Body of pancreas (tissue), 4 donors: ENCODE results near the gene MCEE. TPM values are rescaled to one million over a fixed set of nuclear protein-coding genes. Genes with fewer than 3 reads are reported as not detected.
"Not testable (repeated sequence)": the region's sequence is repeated elsewhere in the genome, so short reads cannot be mapped to it uniquely, and the experiment has no call there.

Source experiments
- ATAC-seq: fragments of 150-250 bp; one replicate; pipeline ENCODE4 v1.9.1; 2016
- DNase-seq, 4 donors: peaks; one replicate each; pipeline ENCODE4 v3.0.0-alpha.2; 2019
- H3K27ac ChIP-seq, 4 donors: fragments of 200-600 bp; sonication (generic); 1 replicate in 3 of 4; 2 replicates in 1 of 4; pipeline versions ENCODE4 v1.5.1 to v1.6.1; 2016 to 2019; ENCODE audit warnings: mild to moderate bottlenecking in 1 of 4, mixed read lengths in 1 of 4, moderate library complexity in 1 of 4
- H3K27me3 ChIP-seq, 2 donors: fragments of 200-600 bp; sonication (generic); one replicate each; pipeline ENCODE4 v1.6.0; 2016; ENCODE audit warnings: mild to moderate bottlenecking in 1 of 2
- H3K36me3 ChIP-seq, 2 donors: fragments of 200-600 bp; sonication (generic); replicated peaks in 1 of 2; 2 replicates each; pipeline ENCODE4 v1.5.1; 2016; ENCODE audit warnings: low read depth in 2 of 2; ENCODE audit not compliant: insufficient read depth in 1 of 2
- H3K4me1 ChIP-seq: fragments of 200-600 bp; sonication (generic); one replicate; pipeline ENCODE4 v1.6.0; 2016
- H3K4me3 ChIP-seq, 2 donors: fragments of 200-600 bp; sonication (generic); 1 replicate in 1 of 2; 2 replicates in 1 of 2; pipeline ENCODE4 v1.5.1; 2016 to 2019
- H3K9me3 ChIP-seq, 3 donors: fragments of 200-600 bp; sonication (generic); 1 replicate in 2 of 3; 2 replicates in 1 of 3; pipeline ENCODE4 v1.5.1; 2016
- CTCF ChIP-seq, 7 experiments: fragments of 450-650 bp in 4 of 7; fragments of 200-600 bp in 3 of 7; sonication (generic) in 3 of 7; IDR thresholded peaks; one replicate each; pipeline ENCODE4 v1.5.1; 2016 to 2019; ENCODE audit warnings: antibody characterized with exemption in 7 of 7
- POLR2A ChIP-seq, 3 donors: fragments of 450-650 bp; IDR thresholded peaks; one replicate each; pipeline ENCODE4 v1.6.1; 2016; ENCODE audit warnings: antibody characterized with exemption in 3 of 3, mild to moderate bottlenecking in 2 of 3
- WGBS, 2 donors: methylation state at CpG; one replicate each; pipeline ENCODE4 v1.1.5; 2017; 5-methylcytosine and 5-hydroxymethylcytosine counted together
- intact Hi-C: fragments of 100-400 bp; cut with DNase I; formaldehyde crosslinking; loops from one replicate; pipeline ENCODE4 v1.15.1; 2023
- total RNA-seq, 2 donors: library from RNA; depleted of rRNA; stranded (reverse); fragments of >200 nt; gene quantifications; one replicate each; pipeline ENCODE4 v1.1.0, GENCODE V29; 2016

Gene MCEE
- total RNA-seq, 2 donors from 2014 or later, result 10.1 to 24.7 TPM

GRCh38 chr2:71102981-71103681, 26.9 kb downstream of the MCEE start:
- intact Hi-C loops, result no loop called here
- TF ChIP-seq CTCF (IDR thresholded peaks at IDR 0.05) (no peak), POLR2A (IDR thresholded peaks at IDR 0.05) (no peak)
- DNase-seq (no peak), ATAC-seq (no peak)
- Histone ChIP-seq H3K27me3 (no peaks in the 10 kb centered on the region), H3K36me3 (no peaks in the 10 kb centered on the region), H3K4me3 (no peak overlapping the region), H3K4me1 (no peaks in the 10 kb centered on the region), H3K27ac (no peak overlapping the region), H3K9me3 (no peaks in the 10 kb centered on the region)
- 50 to 51% methylated on average over 6 of the region's 6 CpGs for WGBS, 2 donors

GRCh38 chr2:71101656-71102055, 28.4 kb downstream of the MCEE start:
- TF ChIP-seq POLR2A (IDR thresholded peaks at IDR 0.05), result no peak
- TF ChIP-seq CTCF (IDR thresholded peaks at IDR 0.05), result no peak
- H3K4me3 ChIP-seq, result no peak overlapping the region
- 31 to 53% methylated on average over 2 of the region's 2 CpGs for WGBS, 2 donors
- ATAC-seq (no peak), DNase-seq (peak in 1 of 4 donors; percentile 10)
- no peaks in the 10 kb centered on the region for H3K36me3 ChIP-seq
- H3K27me3 ChIP-seq, result no peaks in the 10 kb centered on the region
- intact Hi-C loops, result no loop called here
- no peaks in the 10 kb centered on the region for H3K4me1 ChIP-seq
- no peaks in the 10 kb centered on the region for H3K9me3 ChIP-seq
- H3K27ac ChIP-seq, result no peak overlapping the region

- Histone ChIP-seq H3K27ac (no peak overlapping the region), H3K36me3 (no peaks in the 10 kb centered on the region), H3K9me3 (no peaks in the 10 kb centered on the region), H3K4me1 (no peaks in the 10 kb centered on the region), H3K4me3 (no peak overlapping the region), H3K27me3 (no peaks in the 10 kb centered on the region)
- intact Hi-C loops, result no loop called here
- peak; percentile 90 for ATAC-seq
- 2 to 6% methylated on average over 3 of the region's 3 CpGs for WGBS, 2 donors
- peak; percentile 69 to 81 (median 72) for DNase-seq
- TF ChIP-seq CTCF (IDR thresholded peaks at IDR 0.05) (peak; percentile 64 to 75 (median 72)), POLR2A (IDR thresholded peaks at IDR 0.05) (no peak)
Measured at GRCh38 chr2:71100195-71100964, 29.6 kb downstream of the MCEE start.

- DNase-seq, H3K4me1 ChIP-seq, ATAC-seq, H3K4me3 ChIP-seq, intact Hi-C loops, H3K27me3 ChIP-seq, H3K9me3 ChIP-seq, H3K27ac ChIP-seq, H3K36me3 ChIP-seq: not testable (repeated sequence)
- WGBS, 2 donors, result 91 to 95% methylated on average over 10 to 12 of the region's 33 CpGs
Measured at GRCh38 chr2:71092491-71093260, 37.4 kb downstream of the MCEE start.

GRCh38 chr2:71091808-71092207, 38.2 kb downstream of the MCEE start:
- H3K4me1 ChIP-seq, H3K4me3 ChIP-seq, H3K36me3 ChIP-seq, intact Hi-C loops, H3K9me3 ChIP-seq, H3K27me3 ChIP-seq, DNase-seq, ATAC-seq, H3K27ac ChIP-seq: not testable (repeated sequence)
- 70 to 90% methylated on average over 7 to 9 of the region's 9 CpGs for WGBS, 2 donors

GRCh38 chr2:71089475-71089874, 40.6 kb downstream of the MCEE start:
- H3K27ac ChIP-seq, H3K27me3 ChIP-seq, intact Hi-C loops, H3K4me3 ChIP-seq, ATAC-seq, H3K4me1 ChIP-seq, DNase-seq, H3K36me3 ChIP-seq, H3K9me3 ChIP-seq: not testable (repeated sequence)
- 69 to 73% methylated on average over 14 of the region's 14 CpGs for WGBS, 2 donors

GRCh38 chr2:71085325-71086003, 44.6 kb downstream of the MCEE start:
- not testable (repeated sequence) for H3K27me3 ChIP-seq, H3K4me1 ChIP-seq

GRCh38 chr2:71083752-71084312, 46.2 kb downstream of the MCEE start:
- H3K27ac ChIP-seq, H3K9me3 ChIP-seq, ATAC-seq, DNase-seq, H3K36me3 ChIP-seq, H3K4me3 ChIP-seq, H3K4me1 ChIP-seq, H3K27me3 ChIP-seq, intact Hi-C loops: not testable (repeated sequence)
- 71 to 79% methylated on average over 10 of the region's 13 CpGs for WGBS, 2 donors

More at GRCh38 chr2:71085325-71086003, 44.6 kb downstream of the MCEE start:
- ATAC-seq (peak; percentile 52), DNase-seq (peak; percentile 31 to 72 (median 40))
- H3K9me3 ChIP-seq, H3K4me3 ChIP-seq, H3K36me3 ChIP-seq, intact Hi-C loops, H3K27ac ChIP-seq: not testable (repeated sequence)
- WGBS, 2 donors, result 49 to 58% methylated on average over 9 of the region's 9 CpGs
